GM23338 (cell line): ENCODE data around the gene PACS2. TPM values are rescaled to one million over a fixed set of nuclear protein-coding genes. Genes with fewer than 3 reads are reported as not detected.

ENCODE experiments used
- ATAC-seq: fragments of 200-7000 bp; cut with Tn5 transposase; 3 replicates; pipeline ENCODE4 v1.9.1; 2020
- DNase-seq: peaks from one replicate; pipeline ENCODE4 v3.0.0-alpha.2; 2015; ENCODE audit warnings: low spot score
- H2AFZ ChIP-seq: fragments of 200-600 bp; sonication (generic); 2 replicates; pipeline ENCODE4 v1.8.0; 2016; ENCODE audit warnings: antibody characterized with exemption, mild to moderate bottlenecking, moderate library complexity
- H3F3A ChIP-seq: fragments of 200-600 bp; sonication (generic); replicated peaks from 2 replicates; pipeline ENCODE4 v1.8.0; 2017; ENCODE audit warnings: antibody characterized with exemption, mixed run types, low read depth
- H3K27ac ChIP-seq: fragments of 200-600 bp; sonication (generic); 2 replicates; pipeline ENCODE4 v1.6.1; 2016; ENCODE audit warnings: low read depth
- H3K27me3 ChIP-seq: fragments of 200-600 bp; sonication (generic); 2 replicates; pipeline ENCODE4 v1.8.0; 2016; ENCODE audit warnings: mild to moderate bottlenecking, mixed run types, moderate library complexity; ENCODE audit not compliant: insufficient read depth
- H3K36me3 ChIP-seq: fragments of 200-600 bp; sonication (generic); 2 replicates; pipeline ENCODE4 v1.8.0; 2016; ENCODE audit warnings: mild to moderate bottlenecking; ENCODE audit not compliant: insufficient read depth
- H3K4me1 ChIP-seq: fragments of 200-600 bp; sonication (generic); 2 replicates; pipeline ENCODE4 v1.8.0; 2016; ENCODE audit warnings: mild to moderate bottlenecking, moderate library complexity; ENCODE audit not compliant: insufficient read depth
- H3K4me2 ChIP-seq: fragments of 200-600 bp; sonication (generic); 2 replicates; pipeline ENCODE4 v1.7.1; 2017; ENCODE audit warnings: mixed run types
- H3K4me3 ChIP-seq: fragments of 200-600 bp; sonication (generic); 2 replicates; pipeline ENCODE4 v1.6.1; 2016; ENCODE audit warnings: mixed run types
- H3K79me2 ChIP-seq: fragments of 200-600 bp; sonication (generic); replicated peaks from 2 replicates; pipeline ENCODE4 v1.8.0; 2017; ENCODE audit warnings: mild to moderate bottlenecking; ENCODE audit not compliant: insufficient read depth
- H3K9me2 ChIP-seq: fragments of 200-600 bp; sonication (generic); 2 replicates; pipeline ENCODE4 v1.8.0; 2017; ENCODE audit not compliant: insufficient read depth
- H4K20me1 ChIP-seq: fragments of 200-600 bp; sonication (generic); replicated peaks from 2 replicates; pipeline ENCODE4 v1.8.0; 2017; ENCODE audit warnings: mild to moderate bottlenecking; ENCODE audit not compliant: insufficient read depth
- H3K27ac Mint-ChIP-seq: 2 replicates; pipeline ENCODE4 v1.8.0; 2020; ENCODE audit warnings: inconsistent platforms, mild to moderate bottlenecking, moderate library complexity, mixed read lengths
- H3K27me3 Mint-ChIP-seq: 3 replicates; pipeline ENCODE4 v1.8.0; 2022; ENCODE audit warnings: low read depth, mild to moderate bottlenecking, moderate library complexity, mixed read lengths, inconsistent platforms; ENCODE audit not compliant: insufficient read depth, poor library complexity
- H3K36me3 Mint-ChIP-seq: 3 replicates; pipeline ENCODE4 v1.8.0; 2021; ENCODE audit warnings: low read depth, mild to moderate bottlenecking, inconsistent platforms, moderate library complexity, mixed read lengths
- H3K4me1 Mint-ChIP-seq: 3 replicates; pipeline ENCODE4 v1.8.0; 2020; ENCODE audit warnings: mild to moderate bottlenecking, inconsistent platforms, mixed read lengths
- H3K4me3 Mint-ChIP-seq: 3 replicates; pipeline ENCODE4 v1.8.0; 2021; ENCODE audit warnings: moderate library complexity, mild to moderate bottlenecking, inconsistent platforms, mixed read lengths
- H3K9me3 Mint-ChIP-seq: 3 replicates; pipeline ENCODE4 v1.8.0; 2020; ENCODE audit warnings: moderate library complexity, mild to moderate bottlenecking, inconsistent platforms, mixed read lengths
- CTCF ChIP-seq, 2 experiments: fragments of 200-600 bp in 1 of 2; sonication (generic) in 1 of 2; conservative IDR thresholded peaks; 2 replicates each; pipeline versions ENCODE4 v1.5.1 to v1.6.1; 2016 to 2017; ENCODE audit warnings: antibody characterized with exemption in 2 of 2, low read depth in 2 of 2, mild to moderate bottlenecking in 2 of 2, moderate library complexity in 1 of 2
- EZH2 ChIP-seq: fragments of 200-600 bp; sonication (generic); IDR thresholded peaks from one replicate; pipeline ENCODE4 v1.8.0; 2017; ENCODE audit warnings: antibody characterized with exemption, mild to moderate bottlenecking, low read depth; ENCODE audit not compliant: unreplicated experiment
- NANOG ChIP-seq: IDR thresholded peaks from 2 replicates; pipeline ENCODE4 v1.6.1; 2016; ENCODE audit warnings: antibody characterized with exemption, borderline replicate concordance
- POLR2AphosphoS5 ChIP-seq: IDR thresholded peaks from 2 replicates; pipeline ENCODE4 v1.6.1; 2016; ENCODE audit warnings: antibody characterized with exemption, low read depth
- ZNF331 ChIP-seq: fragments of 250-450 bp; sonication (Bioruptor Pico); IDR thresholded peaks from 2 replicates; pipeline ENCODE4 v1.5.0; 2020; ENCODE audit warnings: low read depth, mild to moderate bottlenecking, moderate library complexity
- ZNF462 ChIP-seq: fragments of 250-450 bp; sonication (Bioruptor Pico); IDR thresholded peaks from 2 replicates; pipeline ENCODE4 v1.5.0; 2020; ENCODE audit warnings: mild to moderate bottlenecking, moderate library complexity
- polyA plus RNA-seq: library from polyadenylated mRNA; unstranded; fragments of >200 nt; fragmentation: Nextera tagmentation; extraction: Ambion mirVana; gene quantifications from 2 replicates; pipeline ENCODE4 v1.2.1, GENCODE V29; 2016
- total RNA-seq: library from RNA; depleted of rRNA; stranded (reverse); fragments of >200 nt; shearing (Covaris generic); gene quantifications from 2 replicates; pipeline ENCODE4 v1.2.3, GENCODE V29; 2014

The PACS2 gene
- total and polyA plus RNA-seq, 2 experiments from 2014 or later = 22.5 to 79.0 TPM

GRCh38 chr14:105390849-105391500 lies 76.4 kb downstream of the PACS2 start (continued):
- TF ChIP-seq ZNF462 = no peak
- no peak for TF ChIP-seq POLR2AphosphoS5
- no peak for TF ChIP-seq NANOG
- TF ChIP-seq ZNF331 (CRISPR knock-in tag) = no peak

- Mint-ChIP-seq H3K27me3 (peaks cover 10% of the 10 kb centered on the region), H3K36me3 (no peaks in the 10 kb centered on the region; the same call in 2 of the 3 replicates), H3K4me3 (no peak overlapping the region), H3K27ac (no peak overlapping the region), H3K9me3 (no peaks in the 10 kb centered on the region), H3K4me1 (no peaks in the 10 kb centered on the region; the same call in 2 of the 3 replicates)
- Histone ChIP-seq H2AFZ (no peak overlapping the region), H3K4me3 (no peak overlapping the region), H3K27ac (no peak overlapping the region), H3K9me2 (no peaks in the 10 kb centered on the region), H3K27me3 (no peaks in the 10 kb centered on the region), H4K20me1 (no peaks in the 10 kb centered on the region), H3K4me1 (no peaks in the 10 kb centered on the region), H3K36me3 (no peaks in the 10 kb centered on the region), H3K4me2 (no peak overlapping the region), H3K79me2 (no peaks in the 10 kb centered on the region), H3F3A (no peaks in the 10 kb centered on the region)
- DNase-seq (no peak), ATAC-seq (no peak)
- no peak for TF ChIP-seq ZNF462
- no peak for TF ChIP-seq EZH2
- TF ChIP-seq CTCF (conservative IDR thresholded peaks at IDR 0.05; ENCODE audit: low read depth in 2 of 2) = no peak
Measured at GRCh38 chr14:105391541-105391940, 77.0 kb downstream of the PACS2 start.
